ENCODE results near the gene IL13RA1. TPM values are rescaled to one million over a fixed set of nuclear protein-coding genes. Genes with fewer than 3 reads are reported as not detected.
A peak's percentile ranks its signal among the peaks of the same experiment; 100 is the strongest.
"Not testable (repeated sequence)": the region's sequence is repeated elsewhere in the genome, so short reads cannot be mapped to it uniquely, and the experiment has no call there.

IL13RA1 gene
- total RNA-seq, 4 donors from 2014 or later, result 40.0 to 71.4 (median 46.8) TPM

- intact Hi-C loops (cut with DNase I), result loop anchor here (5.0 kb wide), 1 partner anchor 205 kb away; no protein-coding TSS in a partner anchor
- TF ChIP-seq CTCF (IDR thresholded peaks at IDR 0.05), result peak in 5 of 6 experiments; percentile 23 to 74 (median 54)
- no peak for TF ChIP-seq POLR2A (IDR thresholded peaks at IDR 0.05)
- Histone ChIP-seq H3K4me3 (replicated peaks in 1 of 3) (no peak overlapping the region), H3K27ac (no peak overlapping the region), H3K4me1 (no peaks in the 10 kb centered on the region), H3K9me3 (no peaks in the 10 kb centered on the region), H3K36me3 (no peaks in the 10 kb centered on the region), H3K27me3 (no peaks in the 10 kb centered on the region)
- DNase-seq, result peak; percentile 29 to 42
- WGBS, 2 donors, result 53 to 62% methylated on average over 3 to 4 of the region's 4 CpGs
Measured at GRCh38 chrX:118807151-118808017, 80.0 kb downstream of the IL13RA1 start.

- not testable (repeated sequence) for H3K36me3 ChIP-seq
Measured at GRCh38 chrX:118817257-118817656, 89.9 kb downstream of the IL13RA1 start.

GRCh38 chrX:118823263-118824172, 96.1 kb downstream of the IL13RA1 start, which contains the start of gene ZCCHC12:
Gene ZCCHC12, plus strand, starts transcription at chrX:118823824. Its CDS starts 1,421 bp downstream, at chrX:118825245.
- WGBS, 2 donors, result 9 to 16% methylated on average over 15 to 17 of the region's 51 CpGs
- intact Hi-C loops (cut with DNase I), result no loop called here
- Histone ChIP-seq H3K36me3 (no peaks in the 10 kb centered on the region), H3K9me3 (no peaks in the 10 kb centered on the region), H3K4me3 (replicated peaks in 1 of 3) (no peak within 1 kb of the TSS), H3K4me1 (peaks cover 0 to 8% of the 10 kb centered on the region in 2 donors), H3K27me3 (peaks cover 6% of the 10 kb centered on the region), H3K27ac (no peak within 1 kb of the TSS)
- TF ChIP-seq CTCF (IDR thresholded peaks at IDR 0.05) (no peak), POLR2A (IDR thresholded peaks at IDR 0.05) (peak in 1 of 2 donors; percentile 45)
- peak; percentile 73 to 80 for DNase-seq

More at GRCh38 chrX:118817257-118817656, 89.9 kb downstream of the IL13RA1 start:
- H3K9me3 ChIP-seq; H3K4me1 ChIP-seq; H3K4me3 ChIP-seq (replicated peaks in 1 of 3); H3K27ac ChIP-seq; DNase-seq; H3K27me3 ChIP-seq; intact Hi-C loops (cut with DNase I): not testable (repeated sequence)
- WGBS, 2 donors, result 92 to 95% methylated on average over 4 of the region's 4 CpGs

- 5% methylated on average over 13 to 16 of the region's 22 CpGs for WGBS, 2 donors
- Histone ChIP-seq H3K4me1 (peaks cover 0 to 8% of the 10 kb centered on the region in 2 donors), H3K4me3 (replicated peaks in 1 of 3) (no peak overlapping the region), H3K9me3 (no peaks in the 10 kb centered on the region), H3K27ac (no peak overlapping the region), H3K27me3 (peaks cover 9% of the 10 kb centered on the region), H3K36me3 (no peaks in the 10 kb centered on the region)
- no peak for DNase-seq
- TF ChIP-seq CTCF (IDR thresholded peaks at IDR 0.05), result no peak
- TF ChIP-seq POLR2A (IDR thresholded peaks at IDR 0.05), result no peak
- intact Hi-C loops (cut with DNase I), result no loop called here
Measured at GRCh38 chrX:118824173-118824730, 96.8 kb downstream of the IL13RA1 start.

GRCh38 chrX:118825227-118825626, 97.8 kb downstream of the IL13RA1 start:
- Histone ChIP-seq H3K4me1 (peaks cover 0 to 8% of the 10 kb centered on the region in 2 donors), H3K36me3 (no peaks in the 10 kb centered on the region), H3K27me3 (peaks cover 9% of the 10 kb centered on the region), H3K27ac (no peak overlapping the region), H3K4me3 (replicated peaks in 1 of 3) (no peak overlapping the region), H3K9me3 (no peaks in the 10 kb centered on the region)
- 17 to 32% methylated on average over 3 to 11 of the region's 16 CpGs for WGBS, 2 donors
- intact Hi-C loops (cut with DNase I), result no loop called here
- peak; percentile 4 to 15 for DNase-seq
- TF ChIP-seq CTCF (IDR thresholded peaks at IDR 0.05) (no peak), POLR2A (IDR thresholded peaks at IDR 0.05) (no peak)

All from thyroid gland (tissue), 4 donors.